ENCODE measurements around the gene RSPO4.

Gene RSPO4

GRCh38 chr20:1019344-1019743 is 17.2 kb upstream of the RSPO4 start:
- no peak for DNase-seq (ENCODE audit: low read depth)
- TF ChIP-seq CTCF (IDR thresholded peaks at IDR 0.05; ENCODE audit: control insufficient read depth, extremely low read depth, insufficient read depth) = no peak
- no peak overlapping the region for H3K4me3 ChIP-seq (ENCODE audit: low read depth, low read length)

GRCh38 chr20:1017677-1018076 is 15.6 kb upstream of the RSPO4 start:
- TF ChIP-seq CTCF (IDR thresholded peaks at IDR 0.05; ENCODE audit: control insufficient read depth, extremely low read depth, insufficient read depth) = no peak
- no peak for DNase-seq (ENCODE audit: low read depth)
- H3K4me3 ChIP-seq (ENCODE audit: low read depth, low read length) = no peak overlapping the region

GRCh38 chr20:1015181-1015580 is 13.1 kb upstream of the RSPO4 start:
- DNase-seq (ENCODE audit: low read depth) = no peak
- TF ChIP-seq CTCF (IDR thresholded peaks at IDR 0.05; ENCODE audit: control insufficient read depth, extremely low read depth, insufficient read depth) = no peak
- no peak overlapping the region for H3K4me3 ChIP-seq (ENCODE audit: low read depth, low read length)

GRCh38 chr20:1014471-1014870 is 12.4 kb upstream of the RSPO4 start:
- no peak for TF ChIP-seq CTCF (IDR thresholded peaks at IDR 0.05; ENCODE audit: control insufficient read depth, extremely low read depth, insufficient read depth)

GRCh38 chr20:1013566-1014340 is 11.6 kb upstream of the RSPO4 start:
- H3K4me3 ChIP-seq (ENCODE audit: low read depth, low read length) = no peak overlapping the region
- TF ChIP-seq CTCF (IDR thresholded peaks at IDR 0.05; ENCODE audit: control insufficient read depth, extremely low read depth, insufficient read depth) = no peak
- no peak for DNase-seq (ENCODE audit: low read depth)

More at GRCh38 chr20:1014471-1014870, 12.4 kb upstream of the RSPO4 start:
- H3K4me3 ChIP-seq (ENCODE audit: low read depth, low read length) = no peak overlapping the region
- DNase-seq (ENCODE audit: low read depth) = no peak

GRCh38 chr20:1012359-1013168 is 10.5 kb upstream of the RSPO4 start:
- DNase-seq (ENCODE audit: low read depth) = no peak
- TF ChIP-seq CTCF (IDR thresholded peaks at IDR 0.05; ENCODE audit: control insufficient read depth, extremely low read depth, insufficient read depth) = no peak
- no peak overlapping the region for H3K4me3 ChIP-seq (ENCODE audit: low read depth, low read length)
